Activated CD4-positive, alpha-beta T cell treated with anti-CD3 and anti-CD28 coated beads, Interleukin-2, amount 10 ng/mL, durations not matched to agents 7 days and 5 days (primary cell): ENCODE measurements around the gene DDX10. TPM values are rescaled to one million over a fixed set of nuclear protein-coding genes. Genes with fewer than 3 reads are reported as not detected.
"Not testable (repeated sequence)": the region's sequence is repeated elsewhere in the genome, so short reads cannot be mapped to it uniquely, and the experiment has no call there.

Source experiments
- CTCF ChIA-PET: fragments of 350-600 bp; sonication (Branson Sonifier 250); formaldehyde crosslinking; loops from one replicate; lab custom pipeline; 2021; ENCODE audit warnings: antibody characterized with exemption; lab: Charles Lee
- POLR2A ChIA-PET: fragments of 350-600 bp; sonication (Branson Sonifier 250); formaldehyde crosslinking; loops from one replicate; lab custom pipeline; 2021; ENCODE audit warnings: antibody characterized with exemption; lab: Charles Lee
- DNase-seq: peaks from one replicate; pipeline ENCODE4 v3.0.0-alpha.2; 2020
- H3K27ac Mint-ChIP-seq: one replicate; pipeline ENCODE4 v1.8.0; 2021; ENCODE audit warnings: mild to moderate bottlenecking, moderate library complexity, mixed read lengths
- H3K27me3 Mint-ChIP-seq: one replicate; pipeline ENCODE4 v1.8.0; 2021; ENCODE audit warnings: mixed read lengths
- H3K36me3 Mint-ChIP-seq: one replicate; pipeline ENCODE4 v1.8.0; 2021; ENCODE audit warnings: low read depth, mixed read lengths
- H3K4me1 Mint-ChIP-seq: one replicate; pipeline ENCODE4 v1.8.0; 2021; ENCODE audit warnings: mixed read lengths
- H3K4me3 Mint-ChIP-seq: one replicate; pipeline ENCODE4 v1.8.0; 2021; ENCODE audit warnings: mild to moderate bottlenecking, moderate library complexity, mixed read lengths
- H3K9me3 Mint-ChIP-seq: one replicate; pipeline ENCODE4 v1.8.0; 2021; ENCODE audit warnings: mixed read lengths
- total RNA-seq, 2 experiments: library from RNA; stranded (reverse); gene quantifications; one replicate each; pipeline ENCODE4 v1.2.3, GENCODE V29; 2021

The DDX10 gene
- total RNA-seq, 2 experiments from 2014 or later: 27.4 to 28.0 TPM

DNA sequence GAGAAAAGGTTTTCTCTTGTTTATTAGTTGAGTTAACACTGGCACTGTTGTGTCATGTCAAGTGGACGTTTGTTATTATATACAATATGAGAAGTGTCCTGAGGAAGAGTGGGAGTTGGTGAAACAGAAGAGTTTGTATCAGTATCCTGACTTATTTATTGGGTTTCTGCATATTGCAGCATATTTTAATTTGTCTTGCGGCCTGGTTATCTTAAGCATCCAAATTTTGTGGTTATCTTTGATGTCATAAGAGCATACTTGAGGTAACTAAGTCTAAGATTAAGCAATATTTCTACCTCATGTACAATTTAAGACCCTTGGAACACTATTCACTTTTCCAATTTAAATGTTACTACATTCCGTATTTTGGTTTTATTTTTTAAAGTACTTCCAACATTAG, 103.5 kb downstream of the DDX10 start:
- POLR2A ChIA-PET: no interaction called here
- CTCF ChIA-PET: no interaction called here
- H3K27me3 Mint-ChIP-seq: no peaks in the 10 kb centered on the region
- H3K4me1 Mint-ChIP-seq: no peaks in the 10 kb centered on the region
- H3K9me3 Mint-ChIP-seq: no peaks in the 10 kb centered on the region
- H3K4me3 Mint-ChIP-seq: no peak overlapping the region
- no peak overlapping the region for H3K27ac Mint-ChIP-seq
- H3K36me3 Mint-ChIP-seq: peaks cover 6% of the 10 kb centered on the region
- DNase-seq: no peak

GRCh38 chr11:108768964-108769363, 104.1 kb downstream of the DDX10 start:
- DNase-seq: no peak
- Mint-ChIP-seq H3K27me3 (no peaks in the 10 kb centered on the region), H3K27ac (no peak overlapping the region), H3K36me3 (peaks cover 6% of the 10 kb centered on the region), H3K4me1 (no peaks in the 10 kb centered on the region), H3K9me3 (no peaks in the 10 kb centered on the region), H3K4me3 (no peak overlapping the region)
- POLR2A ChIA-PET: no interaction called here
- CTCF ChIA-PET: no interaction called here

DNA sequence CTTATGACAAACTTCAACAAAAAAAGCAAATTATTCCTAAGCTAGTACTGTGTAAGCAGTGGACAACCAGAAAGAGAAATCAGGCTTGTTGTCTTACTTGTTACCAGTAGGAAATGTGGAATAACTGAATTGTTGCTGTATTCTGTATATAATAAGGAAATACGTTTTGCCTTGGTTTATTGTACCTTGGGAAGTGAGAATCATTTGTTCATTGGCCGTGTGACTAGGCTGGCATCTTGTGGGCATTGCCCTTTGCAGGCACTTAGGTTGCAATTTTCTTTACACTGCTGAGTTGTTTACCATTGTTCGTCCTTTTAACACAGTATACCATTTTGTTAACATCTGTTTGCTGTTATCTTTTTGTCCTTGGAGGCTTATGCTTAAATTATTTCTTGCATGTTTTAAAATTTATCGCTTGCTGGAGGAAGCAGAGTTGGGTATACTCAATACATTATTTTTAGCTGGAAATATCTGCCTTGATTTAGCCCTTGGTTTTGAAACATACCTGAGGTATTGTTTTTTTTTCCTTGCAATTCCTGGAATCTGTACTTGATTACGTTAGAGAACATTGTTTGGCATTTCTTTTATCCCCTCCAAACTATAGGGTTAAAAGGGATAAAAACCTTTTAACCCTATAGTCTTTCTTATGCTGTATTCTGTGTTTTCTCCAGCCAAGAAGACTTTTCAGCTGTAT, 109.3 kb downstream of the DDX10 start:
- H3K27me3 Mint-ChIP-seq: no peaks in the 10 kb centered on the region
- POLR2A ChIA-PET: no interaction called here
- H3K4me1 Mint-ChIP-seq: no peaks in the 10 kb centered on the region
- no peak overlapping the region for H3K27ac Mint-ChIP-seq
- DNase-seq: no peak
- CTCF ChIA-PET: no interaction called here
- peaks cover 12% of the 10 kb centered on the region for H3K36me3 Mint-ChIP-seq
- no peak overlapping the region for H3K4me3 Mint-ChIP-seq
- H3K9me3 Mint-ChIP-seq: peaks cover 10% of the 10 kb centered on the region

- no peak overlapping the region for H3K27ac Mint-ChIP-seq
- peaks cover 12% of the 10 kb centered on the region for H3K36me3 Mint-ChIP-seq
- H3K4me3 Mint-ChIP-seq: no peak overlapping the region
- no peaks in the 10 kb centered on the region for H3K4me1 Mint-ChIP-seq
- DNase-seq: no peak
- H3K27me3 Mint-ChIP-seq: no peaks in the 10 kb centered on the region
- POLR2A ChIA-PET: no interaction called here
- CTCF ChIA-PET: interaction anchor here (0.6 kb wide), 1 partner anchor 825 kb away, joined by 6 read pairs; no protein-coding TSS in a partner anchor
- peaks cover 12% of the 10 kb centered on the region for H3K9me3 Mint-ChIP-seq
Observed at GRCh38 chr11:108775324-108775723, 110.5 kb downstream of the DDX10 start.

DNA sequence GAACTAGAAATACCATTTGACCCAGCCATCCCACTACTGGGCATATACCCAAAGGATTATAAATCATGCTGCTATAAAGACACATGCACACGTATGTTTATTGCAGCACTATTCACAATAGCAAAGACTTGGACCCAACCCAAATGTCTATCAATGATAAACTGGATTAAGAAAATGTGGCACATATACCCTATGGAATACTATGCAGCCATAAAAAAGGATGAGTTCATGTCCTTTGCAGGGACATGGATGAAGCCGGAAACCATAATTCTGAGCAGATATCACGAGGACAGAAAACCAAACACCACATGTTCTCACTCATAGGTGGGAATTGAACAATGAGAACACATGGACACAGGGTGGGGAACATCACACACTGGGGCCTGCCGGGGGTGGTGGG, 114.3 kb downstream of the DDX10 start:
- H3K27me3 Mint-ChIP-seq, DNase-seq, H3K27ac Mint-ChIP-seq, POLR2A ChIA-PET, H3K4me3 Mint-ChIP-seq, H3K4me1 Mint-ChIP-seq, CTCF ChIA-PET: not testable (repeated sequence)
- Mint-ChIP-seq H3K9me3 (peaks cover 12% of the 10 kb centered on the region), H3K36me3 (peaks cover 14% of the 10 kb centered on the region)

DNA sequence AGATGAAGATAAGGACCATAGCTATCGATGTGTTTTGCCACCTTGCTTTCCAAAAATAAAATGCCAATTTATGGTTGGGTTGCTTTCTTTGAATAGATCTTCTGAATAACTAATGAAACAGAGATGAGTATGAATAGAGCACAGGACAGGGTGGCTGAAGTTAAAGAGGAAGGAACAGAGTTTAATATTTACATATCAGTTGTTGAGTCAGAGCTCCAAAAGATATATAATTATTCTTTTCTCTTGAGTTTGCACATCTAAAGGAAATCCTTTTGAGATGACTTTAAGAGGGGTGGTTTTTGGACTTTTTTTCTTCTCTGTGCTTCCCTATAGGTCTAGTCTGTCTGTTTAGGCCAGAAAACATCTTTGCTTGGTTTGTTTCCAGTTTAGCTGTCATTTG, 115.2 kb downstream of the DDX10 start:
- H3K27ac Mint-ChIP-seq: no peak overlapping the region
- H3K4me1 Mint-ChIP-seq: peaks cover 11% of the 10 kb centered on the region
- CTCF ChIA-PET: no interaction called here

DNA sequence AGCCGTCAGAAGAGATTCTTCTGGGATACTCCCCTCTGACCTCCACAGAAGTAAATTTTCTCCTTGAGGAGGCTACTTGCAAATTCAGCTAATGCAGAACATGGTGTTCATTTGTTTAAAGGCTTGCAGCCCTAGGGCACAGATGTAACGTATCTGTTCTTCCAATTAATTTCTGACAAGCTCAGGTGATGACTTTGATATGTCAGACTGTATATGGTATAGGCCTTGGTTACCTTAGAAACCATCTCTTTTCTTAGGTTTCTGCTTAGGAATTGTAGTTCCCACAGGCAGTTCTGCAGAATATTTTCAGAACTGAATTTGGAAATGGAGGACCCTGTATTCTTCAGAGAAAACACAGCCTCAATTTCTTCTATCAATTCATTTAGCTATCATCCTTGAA, 117.1 kb downstream of the DDX10 start:
- no peak overlapping the region for H3K4me3 Mint-ChIP-seq
- ChIA-PET POLR2A (interaction anchor here (0.6 kb wide), 1 partner anchor 25 kb away, joined by 3 read pairs; no protein-coding TSS in a partner anchor), CTCF (interaction anchor here (1.2 kb wide), 1 partner anchor 10 kb away, joined by 3 read pairs; no protein-coding TSS in a partner anchor)
- peaks cover 19% of the 10 kb centered on the region for H3K36me3 Mint-ChIP-seq
- peaks cover 15% of the 10 kb centered on the region for H3K9me3 Mint-ChIP-seq
- H3K27me3 Mint-ChIP-seq: no peaks in the 10 kb centered on the region
- no peak for DNase-seq
- H3K4me1 Mint-ChIP-seq: peaks cover 18% of the 10 kb centered on the region
- H3K27ac Mint-ChIP-seq: no peak overlapping the region

More for the DNA sequence above, 115.2 kb downstream of the DDX10 start:
- Mint-ChIP-seq H3K36me3 (peaks cover 18% of the 10 kb centered on the region), H3K4me3 (no peak overlapping the region), H3K27me3 (no peaks in the 10 kb centered on the region), H3K9me3 (peaks cover 19% of the 10 kb centered on the region)
- no peak for DNase-seq
- POLR2A ChIA-PET: no interaction called here

GRCh38 chr11:108786281-108786990, 121.6 kb downstream of the DDX10 start:
- Mint-ChIP-seq H3K4me3 (no peak overlapping the region), H3K36me3 (peaks cover 12% of the 10 kb centered on the region), H3K27me3 (no peaks in the 10 kb centered on the region), H3K9me3 (peaks cover 9% of the 10 kb centered on the region), H3K4me1 (peaks cover 20% of the 10 kb centered on the region), H3K27ac (no peak overlapping the region)
- DNase-seq: no peak
- ChIA-PET POLR2A (no interaction called here), CTCF (no interaction called here)

DNA sequence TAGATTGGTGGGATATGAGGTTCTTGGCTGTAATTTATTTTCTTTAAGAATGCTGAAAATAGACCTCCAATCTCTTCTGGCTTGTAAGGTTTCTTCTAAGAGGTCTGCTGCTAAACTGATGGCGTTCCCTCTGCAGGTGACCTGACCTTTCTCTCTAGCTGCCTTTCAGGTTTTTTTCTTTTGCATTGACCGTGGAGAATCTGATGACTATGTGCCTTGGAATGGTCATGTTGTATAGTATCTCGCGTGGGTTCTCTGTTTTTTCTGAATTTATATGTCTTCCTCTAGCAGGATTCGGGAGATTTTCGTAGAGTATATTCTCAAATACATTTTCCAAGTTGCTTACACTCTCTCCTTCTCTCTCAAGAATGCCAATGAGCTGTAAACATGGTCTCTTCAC, 122.2 kb downstream of the DDX10 start:
- peaks cover 20% of the 10 kb centered on the region for H3K4me1 Mint-ChIP-seq
- no peak overlapping the region for H3K4me3 Mint-ChIP-seq
- peaks cover 12% of the 10 kb centered on the region for H3K36me3 Mint-ChIP-seq
- H3K27ac Mint-ChIP-seq: no peak overlapping the region
- H3K9me3 Mint-ChIP-seq: peaks cover 9% of the 10 kb centered on the region
- CTCF ChIA-PET: no interaction called here
- POLR2A ChIA-PET: no interaction called here
- DNase-seq: no peak
- no peaks in the 10 kb centered on the region for H3K27me3 Mint-ChIP-seq

- Mint-ChIP-seq H3K36me3 (peaks cover 9% of the 10 kb centered on the region), H3K27me3 (no peaks in the 10 kb centered on the region), H3K27ac (no peak overlapping the region), H3K4me3 (no peak overlapping the region), H3K9me3 (peaks cover 9% of the 10 kb centered on the region), H3K4me1 (peaks cover 20% of the 10 kb centered on the region)
- no peak for DNase-seq
- POLR2A ChIA-PET: no interaction called here
- CTCF ChIA-PET: interaction anchor here (0.8 kb wide), 1 partner anchor 907 kb away, joined by 3 read pairs; no protein-coding TSS in a partner anchor
Observed at GRCh38 chr11:108788565-108789199, 123.8 kb downstream of the DDX10 start.

DNA sequence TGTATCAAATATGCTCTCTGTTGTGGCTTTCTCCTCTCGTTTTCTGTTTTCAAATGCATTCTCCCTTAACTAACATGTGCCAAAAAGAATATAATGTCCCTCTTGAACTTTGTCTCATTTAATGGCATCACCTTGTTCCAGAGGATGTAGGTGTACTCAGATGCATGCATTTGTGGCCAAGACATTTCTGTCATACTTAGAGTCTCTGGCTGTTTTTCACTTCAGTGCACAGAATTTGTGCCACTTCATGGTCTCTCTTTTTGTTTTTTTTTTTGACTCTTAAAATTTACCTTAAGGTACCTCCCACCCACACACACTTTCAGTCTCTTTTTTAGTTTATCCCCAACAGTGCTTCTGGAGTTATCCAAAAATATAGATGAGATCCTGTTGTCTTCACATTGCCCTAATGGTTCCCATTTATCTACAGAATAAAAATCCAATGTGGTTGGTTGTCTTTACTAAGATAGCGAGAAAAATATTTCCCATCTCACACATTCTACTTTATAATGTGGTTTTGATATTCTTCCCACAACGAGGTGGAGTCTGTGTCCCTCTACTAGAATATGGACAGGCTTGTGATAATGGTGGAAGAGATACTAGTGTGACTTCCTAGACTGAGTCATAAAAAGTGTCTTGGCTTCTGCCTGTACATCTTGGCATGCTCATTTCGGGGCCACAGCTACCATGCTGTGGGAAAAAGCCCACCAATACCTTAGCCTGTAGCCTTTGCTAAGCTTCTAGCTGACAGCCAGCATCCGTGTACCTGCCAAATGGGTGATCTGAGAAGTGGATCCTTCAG, 125.8 kb downstream of the DDX10 start:
- DNase-seq: no peak
- POLR2A ChIA-PET: no interaction called here
- Mint-ChIP-seq H3K4me3 (no peak overlapping the region), H3K27ac (no peak overlapping the region), H3K36me3 (no peaks in the 10 kb centered on the region), H3K4me1 (peaks cover 5% of the 10 kb centered on the region), H3K27me3 (no peaks in the 10 kb centered on the region), H3K9me3 (peaks cover 3% of the 10 kb centered on the region)
- CTCF ChIA-PET: no interaction called here

- no peaks in the 10 kb centered on the region for H3K36me3 Mint-ChIP-seq
- no peak for DNase-seq
- CTCF ChIA-PET: interaction anchor here (0.6 kb wide), 1 partner anchor 36 kb away, joined by 5 read pairs; no protein-coding TSS in a partner anchor
- H3K27me3 Mint-ChIP-seq: no peaks in the 10 kb centered on the region
- peaks cover 6% of the 10 kb centered on the region for H3K9me3 Mint-ChIP-seq
- H3K4me3 Mint-ChIP-seq: no peak overlapping the region
- H3K27ac Mint-ChIP-seq: no peak overlapping the region
- POLR2A ChIA-PET: no interaction called here
- H3K4me1 Mint-ChIP-seq: peaks cover 3% of the 10 kb centered on the region
Observed at GRCh38 chr11:108793138-108793537, 128.3 kb downstream of the DDX10 start.
